MM.1S (cell line): ENCODE results near the gene CYSRT1.

Source experiments
- EZH2phosphoT487 ChIP-seq: fragments of 300-600 bp; sonication (generic); IDR thresholded peaks from 2 replicates; pipeline ENCODE4 v1.6.1; 2018; ENCODE audit warnings: antibody characterized with exemption, low read length
- TF ChIP-seq, protein P1 (sequence below): fragments of 300-600 bp; sonication (generic); IDR thresholded peaks from 2 replicates; pipeline ENCODE4 v1.5.1; 2016; ENCODE audit warnings: antibody characterized with exemption, low read length, mixed read lengths

DNA sequence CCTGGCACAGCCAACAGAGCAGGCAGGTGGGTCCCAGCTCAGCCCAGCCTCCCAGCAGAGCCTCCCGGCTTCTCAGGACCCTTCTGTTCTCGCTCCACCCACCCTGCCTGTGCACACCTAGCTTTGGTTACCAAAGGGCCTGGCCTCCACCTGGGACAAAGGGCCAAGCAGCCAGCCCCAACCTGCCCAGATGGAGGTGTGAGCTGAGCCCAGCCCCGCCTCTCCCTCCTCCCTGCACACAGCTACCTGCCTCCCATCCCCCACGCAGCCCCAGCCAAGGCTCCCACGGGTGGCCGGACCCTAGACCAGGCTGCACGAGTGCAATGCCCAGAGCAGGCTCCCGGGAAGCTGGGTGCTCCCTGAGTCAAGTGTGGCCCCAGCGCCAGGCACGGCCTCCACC is 30.1 kb upstream of the CYSRT1 start:
- TF ChIP-seq, protein P1, sequence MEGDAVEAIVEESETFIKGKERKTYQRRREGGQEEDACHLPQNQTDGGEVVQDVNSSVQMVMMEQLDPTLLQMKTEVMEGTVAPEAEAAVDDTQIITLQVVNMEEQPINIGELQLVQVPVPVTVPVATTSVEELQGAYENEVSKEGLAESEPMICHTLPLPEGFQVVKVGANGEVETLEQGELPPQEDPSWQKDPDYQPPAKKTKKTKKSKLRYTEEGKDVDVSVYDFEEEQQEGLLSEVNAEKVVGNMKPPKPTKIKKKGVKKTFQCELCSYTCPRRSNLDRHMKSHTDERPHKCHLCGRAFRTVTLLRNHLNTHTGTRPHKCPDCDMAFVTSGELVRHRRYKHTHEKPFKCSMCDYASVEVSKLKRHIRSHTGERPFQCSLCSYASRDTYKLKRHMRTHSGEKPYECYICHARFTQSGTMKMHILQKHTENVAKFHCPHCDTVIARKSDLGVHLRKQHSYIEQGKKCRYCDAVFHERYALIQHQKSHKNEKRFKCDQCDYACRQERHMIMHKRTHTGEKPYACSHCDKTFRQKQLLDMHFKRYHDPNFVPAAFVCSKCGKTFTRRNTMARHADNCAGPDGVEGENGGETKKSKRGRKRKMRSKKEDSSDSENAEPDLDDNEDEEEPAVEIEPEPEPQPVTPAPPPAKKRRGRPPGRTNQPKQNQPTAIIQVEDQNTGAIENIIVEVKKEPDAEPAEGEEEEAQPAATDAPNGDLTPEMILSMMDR: no peak
- no peak for TF ChIP-seq EZH2phosphoT487
